OCI-LY7 (cell line): ENCODE measurements around the gene ZNF772.

ENCODE experiments used
- EZH2phosphoT487 ChIP-seq: fragments of 200-600 bp; sonication (generic); IDR thresholded peaks from 2 replicates; pipeline ENCODE4 v1.6.1; 2018; ENCODE audit warnings: low read depth, borderline replicate concordance, mild to moderate bottlenecking, mixed run types, antibody characterized with exemption, low read length, moderate library complexity, mixed read lengths
- TF ChIP-seq, protein P1 (sequence below): fragments of 200-600 bp; sonication (generic); conservative IDR thresholded peaks from 2 replicates; pipeline ENCODE4 v1.5.1; 2014; ENCODE audit warnings: mild to moderate bottlenecking, antibody characterized with exemption, low read length, moderate library complexity, mixed read lengths

DNA sequence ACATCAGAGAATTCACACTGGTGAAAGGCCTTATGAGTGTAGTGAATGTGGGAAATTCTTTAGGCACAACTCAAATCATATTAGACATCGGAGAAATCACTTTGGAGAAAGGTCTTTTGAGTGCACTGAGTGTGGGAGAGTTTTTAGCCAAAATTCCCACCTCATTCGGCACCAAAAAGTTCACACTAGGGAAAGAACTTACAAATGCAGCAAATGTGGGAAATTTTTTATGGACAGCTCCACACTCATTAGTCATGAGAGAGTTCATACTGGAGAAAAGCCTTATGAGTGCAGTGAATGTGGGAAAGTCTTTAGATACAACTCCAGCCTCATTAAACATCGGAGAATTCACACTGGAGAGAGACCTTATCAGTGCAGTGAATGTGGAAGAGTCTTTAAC lies 56.3 kb downstream of the ZNF772 start:
- TF ChIP-seq, protein P1, sequence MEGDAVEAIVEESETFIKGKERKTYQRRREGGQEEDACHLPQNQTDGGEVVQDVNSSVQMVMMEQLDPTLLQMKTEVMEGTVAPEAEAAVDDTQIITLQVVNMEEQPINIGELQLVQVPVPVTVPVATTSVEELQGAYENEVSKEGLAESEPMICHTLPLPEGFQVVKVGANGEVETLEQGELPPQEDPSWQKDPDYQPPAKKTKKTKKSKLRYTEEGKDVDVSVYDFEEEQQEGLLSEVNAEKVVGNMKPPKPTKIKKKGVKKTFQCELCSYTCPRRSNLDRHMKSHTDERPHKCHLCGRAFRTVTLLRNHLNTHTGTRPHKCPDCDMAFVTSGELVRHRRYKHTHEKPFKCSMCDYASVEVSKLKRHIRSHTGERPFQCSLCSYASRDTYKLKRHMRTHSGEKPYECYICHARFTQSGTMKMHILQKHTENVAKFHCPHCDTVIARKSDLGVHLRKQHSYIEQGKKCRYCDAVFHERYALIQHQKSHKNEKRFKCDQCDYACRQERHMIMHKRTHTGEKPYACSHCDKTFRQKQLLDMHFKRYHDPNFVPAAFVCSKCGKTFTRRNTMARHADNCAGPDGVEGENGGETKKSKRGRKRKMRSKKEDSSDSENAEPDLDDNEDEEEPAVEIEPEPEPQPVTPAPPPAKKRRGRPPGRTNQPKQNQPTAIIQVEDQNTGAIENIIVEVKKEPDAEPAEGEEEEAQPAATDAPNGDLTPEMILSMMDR, result no peak
- TF ChIP-seq EZH2phosphoT487, result no peak
